Measurements from ENCODE around the gene CLSTN2. TPM values are rescaled to one million over a fixed set of nuclear protein-coding genes. Genes with fewer than 3 reads are reported as not detected.

The CLSTN2 gene
- total RNA-seq, 2 donors from 2014 or later: 3.5 to 60.3 TPM

DNA sequence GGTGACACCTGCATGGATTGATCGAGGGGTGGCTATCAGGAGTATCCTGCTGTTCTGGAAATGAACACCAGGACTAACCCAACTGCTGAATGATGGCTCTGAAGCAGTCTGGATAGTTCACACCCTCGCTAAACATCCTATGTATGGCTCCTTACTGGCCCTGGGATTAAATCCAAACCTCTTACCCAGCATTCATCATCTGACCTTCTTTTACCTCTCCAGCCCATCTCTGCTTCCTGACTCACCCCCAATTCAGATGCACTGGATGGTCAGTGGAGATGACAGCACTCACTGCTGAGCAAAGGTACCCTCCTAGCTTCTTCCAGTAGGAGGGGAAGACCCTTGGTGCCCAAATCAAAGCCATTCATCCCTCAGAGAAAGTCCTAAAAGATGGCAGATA is 507.6 kb downstream of the CLSTN2 start:
- H3K27ac ChIP-seq: no peak overlapping the region
- H3K9me3 ChIP-seq: no peaks in the 10 kb centered on the region
- no peak overlapping the region for H3K4me3 ChIP-seq
- 87% methylated on average over 2 of the region's 2 CpGs for WGBS
- no peak for DNase-seq (ENCODE audit: low spot score)
- H3K4me1 ChIP-seq (replicated peaks): no peaks in the 10 kb centered on the region
- intact Hi-C loops (cut with DNase I): no loop called here
- no peak for TF ChIP-seq POLR2A (IDR thresholded peaks at IDR 0.05)
- H3K36me3 ChIP-seq: no peaks in the 10 kb centered on the region
- no peaks in the 10 kb centered on the region for H3K27me3 ChIP-seq (replicated peaks; ENCODE audit: insufficient read depth)

- Histone ChIP-seq H3K27ac (no peak overlapping the region), H3K36me3 (no peaks in the 10 kb centered on the region), H3K27me3 (replicated peaks; ENCODE audit: insufficient read depth) (no peaks in the 10 kb centered on the region), H3K4me1 (replicated peaks) (no peaks in the 10 kb centered on the region), H3K4me3 (no peak overlapping the region), H3K9me3 (no peaks in the 10 kb centered on the region)
- WGBS: 69% methylated on average over 7 of the region's 7 CpGs
- no peak for DNase-seq (ENCODE audit: low spot score)
- no peak for TF ChIP-seq POLR2AphosphoS5 (IDR thresholded peaks at IDR 0.05)
- no peak for TF ChIP-seq POLR2A (IDR thresholded peaks at IDR 0.05)
- TF ChIP-seq, protein P1, sequence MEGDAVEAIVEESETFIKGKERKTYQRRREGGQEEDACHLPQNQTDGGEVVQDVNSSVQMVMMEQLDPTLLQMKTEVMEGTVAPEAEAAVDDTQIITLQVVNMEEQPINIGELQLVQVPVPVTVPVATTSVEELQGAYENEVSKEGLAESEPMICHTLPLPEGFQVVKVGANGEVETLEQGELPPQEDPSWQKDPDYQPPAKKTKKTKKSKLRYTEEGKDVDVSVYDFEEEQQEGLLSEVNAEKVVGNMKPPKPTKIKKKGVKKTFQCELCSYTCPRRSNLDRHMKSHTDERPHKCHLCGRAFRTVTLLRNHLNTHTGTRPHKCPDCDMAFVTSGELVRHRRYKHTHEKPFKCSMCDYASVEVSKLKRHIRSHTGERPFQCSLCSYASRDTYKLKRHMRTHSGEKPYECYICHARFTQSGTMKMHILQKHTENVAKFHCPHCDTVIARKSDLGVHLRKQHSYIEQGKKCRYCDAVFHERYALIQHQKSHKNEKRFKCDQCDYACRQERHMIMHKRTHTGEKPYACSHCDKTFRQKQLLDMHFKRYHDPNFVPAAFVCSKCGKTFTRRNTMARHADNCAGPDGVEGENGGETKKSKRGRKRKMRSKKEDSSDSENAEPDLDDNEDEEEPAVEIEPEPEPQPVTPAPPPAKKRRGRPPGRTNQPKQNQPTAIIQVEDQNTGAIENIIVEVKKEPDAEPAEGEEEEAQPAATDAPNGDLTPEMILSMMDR (IDR thresholded peaks at IDR 0.05): no peak
- intact Hi-C loops (cut with DNase I): no loop called here
Observed at GRCh38 chr3:140443073-140443472, 508.1 kb downstream of the CLSTN2 start.

- Histone ChIP-seq H3K9me3 (no peaks in the 10 kb centered on the region), H3K36me3 (no peaks in the 10 kb centered on the region), H3K27ac (no peak overlapping the region), H3K4me3 (no peak overlapping the region), H3K27me3 (replicated peaks; ENCODE audit: insufficient read depth) (no peaks in the 10 kb centered on the region), H3K4me1 (replicated peaks) (no peaks in the 10 kb centered on the region)
- 68% methylated on average over 3 of the region's 3 CpGs for WGBS
- DNase-seq (ENCODE audit: low spot score): no peak
- intact Hi-C loops (cut with DNase I): no loop called here
- TF ChIP-seq POLR2AphosphoS5 (IDR thresholded peaks at IDR 0.05): no peak
- TF ChIP-seq, protein P1 (IDR thresholded peaks at IDR 0.05): no peak
- no peak for TF ChIP-seq POLR2A (IDR thresholded peaks at IDR 0.05)
Observed at GRCh38 chr3:140443806-140444205, 508.8 kb downstream of the CLSTN2 start.

- no peak for DNase-seq (ENCODE audit: low spot score)
- Histone ChIP-seq H3K9me3 (no peaks in the 10 kb centered on the region), H3K4me3 (no peak overlapping the region), H3K27me3 (replicated peaks; ENCODE audit: insufficient read depth) (no peaks in the 10 kb centered on the region), H3K4me1 (replicated peaks) (no peaks in the 10 kb centered on the region), H3K27ac (no peak overlapping the region), H3K36me3 (no peaks in the 10 kb centered on the region)
- WGBS: 94% methylated on average over 2 of the region's 2 CpGs
- intact Hi-C loops (cut with DNase I): no loop called here
- TF ChIP-seq POLR2A (IDR thresholded peaks at IDR 0.05) (no peak), POLR2AphosphoS5 (IDR thresholded peaks at IDR 0.05) (no peak)
- TF ChIP-seq, protein P1 (IDR thresholded peaks at IDR 0.05): no peak
Observed at GRCh38 chr3:140446734-140447133, 511.7 kb downstream of the CLSTN2 start.

DNA sequence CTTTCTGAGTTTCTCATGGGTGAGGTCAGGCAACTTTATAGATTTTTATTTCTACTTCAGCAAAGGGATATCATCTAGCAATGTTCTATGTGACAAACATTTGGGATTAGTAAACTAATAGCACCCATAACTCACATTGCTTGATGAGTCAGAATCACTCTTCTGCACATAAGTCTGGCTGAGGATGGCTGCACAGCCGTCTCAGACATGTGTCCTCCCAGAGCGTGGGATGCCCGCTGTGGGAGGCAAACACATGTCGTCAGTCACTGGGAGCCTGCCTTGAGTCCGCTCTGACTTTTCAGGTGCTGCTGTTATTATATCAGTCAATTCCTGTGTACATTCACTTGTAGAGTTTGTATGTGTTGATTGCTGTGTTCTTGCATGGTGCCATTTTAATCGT is 512.2 kb downstream of the CLSTN2 start:
- H3K9me3 ChIP-seq: no peaks in the 10 kb centered on the region
- no peak for DNase-seq (ENCODE audit: low spot score)
- no peak overlapping the region for H3K27ac ChIP-seq
- whole genome bisulfite sequencing: 91% methylated on average over 6 of the region's 6 CpGs
- no peak for TF ChIP-seq POLR2A (IDR thresholded peaks at IDR 0.05)
- TF ChIP-seq POLR2AphosphoS5 (IDR thresholded peaks at IDR 0.05): no peak
- TF ChIP-seq, protein P1 (IDR thresholded peaks at IDR 0.05): no peak
- no peak overlapping the region for H3K4me3 ChIP-seq
- intact Hi-C loops (cut with DNase I): no loop called here
- no peaks in the 10 kb centered on the region for H3K4me1 ChIP-seq (replicated peaks)
- H3K36me3 ChIP-seq: no peaks in the 10 kb centered on the region
- no peaks in the 10 kb centered on the region for H3K27me3 ChIP-seq (replicated peaks; ENCODE audit: insufficient read depth)

Data from prostate gland (tissue), 2 donors.